Testis (tissue), 3 donors: ENCODE measurements around the gene GRIP1. TPM values are rescaled to one million over a fixed set of nuclear protein-coding genes. Genes with fewer than 3 reads are reported as not detected.

Experiments used
- DNase-seq: peaks from one replicate; pipeline ENCODE4 v3.0.0-alpha.2; 2019
- H3K27ac ChIP-seq, 2 donors: fragments of 200-600 bp; sonication (generic); one replicate each; pipeline ENCODE4 v1.5.1; 2019
- H3K27me3 ChIP-seq: fragments of 200-600 bp; sonication (generic); one replicate; pipeline ENCODE4 v1.5.1; 2019
- H3K36me3 ChIP-seq: fragments of 200-600 bp; sonication (generic); one replicate; pipeline ENCODE4 v1.5.1; 2017; ENCODE audit warnings: low read depth; ENCODE audit errors: missing control alignments
- H3K4me1 ChIP-seq: fragments of 200-600 bp; sonication (generic); one replicate; pipeline ENCODE4 v1.5.1; 2019
- H3K4me3 ChIP-seq, 2 donors: fragments of 200-600 bp; sonication (generic); one replicate each; pipeline ENCODE4 v1.5.1; 2017 to 2019
- H3K9me3 ChIP-seq: fragments of 200-600 bp; sonication (generic); one replicate; pipeline ENCODE4 v1.5.1; 2017
- CTCF ChIP-seq, 3 experiments: fragments of 450-650 bp in 2 of 3; fragments of 200-600 bp in 1 of 3; sonication (generic) in 1 of 3; IDR thresholded peaks; one replicate each; pipeline ENCODE4 v1.5.1; 2016 to 2019; ENCODE audit warnings: antibody characterized with exemption in 3 of 3, mild to moderate bottlenecking in 2 of 3, moderate library complexity in 1 of 3
- POLR2A ChIP-seq: fragments of 450-650 bp; IDR thresholded peaks from one replicate; pipeline ENCODE4 v1.6.1; 2017; ENCODE audit warnings: antibody characterized with exemption, mild to moderate bottlenecking, moderate library complexity
- WGBS, 2 donors: methylation state at CpG; one replicate each; pipeline ENCODE4 v1.1.5; 2018; 5-methylcytosine and 5-hydroxymethylcytosine counted together
- intact Hi-C: fragments of 100-400 bp; cut with DNase I; formaldehyde crosslinking; loops from one replicate; pipeline ENCODE4 v1.15.1; 2023; ENCODE audit warnings: low total_unique reads
- polyA plus RNA-seq: library from polyadenylated mRNA; stranded (reverse); fragments of 350-450 nt; fragmentation: Illumina TruSeq; extraction: RNeasy Lipid Tissue Mini Kit (QIAGEN cat#74804); gene quantifications from one replicate; pipeline ENCODE4 v1.2.3, GENCODE V29; 2014; ENCODE audit warnings: low read depth, low replicate concordance; ENCODE audit not compliant: insufficient read depth
- total RNA-seq, 2 donors: library from RNA; depleted of rRNA; stranded (reverse); fragments of >200 nt; gene quantifications; one replicate each; pipeline ENCODE4 v1.2.3, GENCODE V29; 2016

Gene GRIP1
- total and polyA plus RNA-seq, 3 donors from 2014 or later, result 12.0 to 14.0 (median 12.9) TPM

GRCh38 chr12:66371982-66372381 is 306.9 kb downstream of the GRIP1 start:
- no peak for DNase-seq
- H3K9me3 ChIP-seq, result no peaks in the 10 kb centered on the region
- no peak overlapping the region for H3K4me3 ChIP-seq
- intact Hi-C loops, result no loop called here
- no peak for TF ChIP-seq CTCF (IDR thresholded peaks at IDR 0.05)
- TF ChIP-seq POLR2A, result no peak
- H3K27me3 ChIP-seq, result no peaks in the 10 kb centered on the region
- WGBS, 2 donors, result 89 to 92% methylated on average over 2 of the region's 2 CpGs
- no peak overlapping the region for H3K27ac ChIP-seq
- H3K36me3 ChIP-seq, result no peaks in the 10 kb centered on the region
- no peaks in the 10 kb centered on the region for H3K4me1 ChIP-seq

- Histone ChIP-seq H3K4me1 (no peaks in the 10 kb centered on the region), H3K4me3 (no peak overlapping the region), H3K27ac (no peak overlapping the region), H3K36me3 (no peaks in the 10 kb centered on the region), H3K27me3 (no peaks in the 10 kb centered on the region), H3K9me3 (no peaks in the 10 kb centered on the region)
- DNase-seq, result no peak
- intact Hi-C loops, result no loop called here
- no peak for TF ChIP-seq CTCF (IDR thresholded peaks at IDR 0.05)
- no peak for TF ChIP-seq POLR2A
- WGBS, 2 donors, result 56 to 71% methylated on average over 3 of the region's 3 CpGs
Measured at GRCh38 chr12:66367015-66367667, 311.7 kb downstream of the GRIP1 start.

GRCh38 chr12:66365718-66366490 is 313.0 kb downstream of the GRIP1 start:
- no peaks in the 10 kb centered on the region for H3K9me3 ChIP-seq
- intact Hi-C loops, result no loop called here
- H3K36me3 ChIP-seq, result no peaks in the 10 kb centered on the region
- TF ChIP-seq POLR2A (no peak), CTCF (IDR thresholded peaks at IDR 0.05) (no peak)
- no peaks in the 10 kb centered on the region for H3K4me1 ChIP-seq
- no peak overlapping the region for H3K4me3 ChIP-seq
- H3K27me3 ChIP-seq, result no peaks in the 10 kb centered on the region
- no peak overlapping the region for H3K27ac ChIP-seq
- WGBS, 2 donors, result 69 to 88% methylated on average over 3 of the region's 3 CpGs
- no peak for DNase-seq

- no peak overlapping the region for H3K4me3 ChIP-seq
- no peak for DNase-seq
- intact Hi-C loops, result no loop called here
- H3K4me1 ChIP-seq, result no peaks in the 10 kb centered on the region
- H3K9me3 ChIP-seq, result no peaks in the 10 kb centered on the region
- H3K27me3 ChIP-seq, result no peaks in the 10 kb centered on the region
- TF ChIP-seq CTCF (IDR thresholded peaks at IDR 0.05), result no peak
- no peak for TF ChIP-seq POLR2A
- H3K36me3 ChIP-seq, result no peaks in the 10 kb centered on the region
- H3K27ac ChIP-seq, result no peak overlapping the region
- WGBS, 2 donors, result 85 to 86% methylated on average over 4 of the region's 4 CpGs
Measured at GRCh38 chr12:66361703-66362102, 317.2 kb downstream of the GRIP1 start.
